AG09319 (cell line): ENCODE data around the gene ZBTB42.

Experiments used
- DNase-seq: peaks from one replicate; pipeline ENCODE4 v3.0.0-alpha.2; 2010; ENCODE audit warnings: low read depth; ENCODE audit errors: extremely low read depth
- CTCF ChIP-seq: IDR thresholded peaks from 2 replicates; pipeline ENCODE4 v1.5.1; 2011; ENCODE audit warnings: low read depth, mild to moderate bottlenecking, inconsistent platforms, low read length, moderate library complexity

The ZBTB42 gene

GRCh38 chr14:104785708-104786080 lies 15.2 kb upstream of the ZBTB42 start:
- no peak for TF ChIP-seq CTCF
- DNase-seq, result no peak

GRCh38 chr14:104786091-104786586 lies 14.8 kb upstream of the ZBTB42 start:
- no peak for DNase-seq

GRCh38 chr14:104786726-104787675 lies 13.9 kb upstream of the ZBTB42 start:
- TF ChIP-seq CTCF, result no peak
- DNase-seq, result no peak

More at GRCh38 chr14:104786091-104786586, 14.8 kb upstream of the ZBTB42 start:
- TF ChIP-seq CTCF, result no peak

GRCh38 chr14:104787736-104788135 lies 13.2 kb upstream of the ZBTB42 start:
- no peak for TF ChIP-seq CTCF
- no peak for DNase-seq

- no peak for DNase-seq
- no peak for TF ChIP-seq CTCF
Measured at GRCh38 chr14:104788161-104788818, 12.6 kb upstream of the ZBTB42 start.

GRCh38 chr14:104788873-104789663 lies 11.8 kb upstream of the ZBTB42 start:
- DNase-seq, result no peak
- no peak for TF ChIP-seq CTCF
